ENCODE measurements around the gene PLEKHF1.
A peak's percentile ranks its signal among the peaks of the same experiment; 100 is the strongest.

PLEKHF1 gene

DNA sequence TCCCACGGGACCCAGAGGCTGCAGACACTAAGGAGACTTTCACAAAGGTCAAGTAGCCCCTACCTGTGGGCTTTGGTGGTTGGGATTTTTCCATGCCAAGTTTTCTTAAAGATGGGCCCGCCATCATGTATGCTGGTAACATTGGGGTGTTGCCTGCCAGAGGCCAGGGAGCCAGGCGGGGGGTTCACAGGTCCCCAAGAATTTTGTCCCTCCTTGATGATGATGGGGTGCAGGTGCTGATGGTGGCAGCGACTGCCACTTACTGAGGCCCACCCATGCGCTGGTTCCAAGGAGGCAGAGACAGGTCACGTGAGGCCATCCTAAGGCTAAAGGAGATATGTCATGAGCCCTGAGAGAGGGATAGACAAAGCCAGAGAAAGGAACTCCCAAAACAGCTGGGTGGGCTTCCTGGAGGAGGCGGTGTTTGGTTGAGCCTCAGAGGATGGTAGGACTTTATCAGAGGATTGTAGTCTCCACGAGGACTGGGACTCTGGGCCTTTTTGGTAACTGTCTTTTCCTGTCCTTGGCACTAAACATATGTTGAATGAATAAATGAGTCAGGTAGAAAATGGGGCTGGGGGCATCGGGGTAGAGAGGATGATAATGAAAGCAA is 14.4 kb downstream of the PLEKHF1 start:
- DNase-seq: no peak

DNA sequence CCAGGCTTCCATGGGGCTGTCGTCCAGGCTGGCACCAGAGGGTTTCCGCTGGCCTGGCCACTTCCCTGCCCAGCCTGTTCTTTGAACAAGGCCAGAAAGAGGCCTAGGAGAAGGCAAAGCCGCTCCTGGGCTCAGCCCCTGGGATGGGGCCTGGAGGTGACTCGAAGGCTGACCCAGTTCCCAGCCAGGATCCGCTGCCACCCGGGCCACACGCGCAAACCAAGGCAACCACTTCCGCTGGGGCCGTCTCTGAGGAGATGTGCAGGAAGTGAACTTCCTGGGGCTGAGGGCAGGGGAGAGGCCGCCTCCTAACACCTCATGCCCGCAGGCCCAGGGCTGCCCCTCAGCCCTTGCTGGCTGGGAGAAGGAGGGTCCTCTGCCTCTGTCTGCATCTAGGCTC is 15.2 kb downstream of the PLEKHF1 start:
- DNase-seq: no peak

DNA sequence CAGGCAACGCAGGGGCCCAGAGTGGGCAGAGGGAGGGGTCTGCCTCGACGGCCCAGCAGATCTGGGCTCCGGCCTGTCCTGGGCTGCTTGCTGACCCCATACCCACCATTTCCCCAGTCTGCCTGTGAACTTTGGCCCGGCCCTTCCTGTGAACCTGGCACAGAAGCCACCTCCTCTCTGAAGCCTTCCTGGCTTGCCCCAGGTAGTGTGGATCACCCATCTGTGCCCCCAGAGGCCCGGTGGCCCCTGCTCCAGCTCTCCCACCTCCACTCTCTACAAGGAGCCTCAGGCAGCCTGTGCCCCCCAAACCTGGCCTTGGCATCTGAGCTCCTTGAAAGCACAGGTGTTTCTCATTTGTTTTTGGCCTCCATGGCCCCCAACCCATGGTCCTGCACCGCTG is 15.7 kb downstream of the PLEKHF1 start:
- no peak for DNase-seq

GRCh38 chr19:29681422-29682235 is 16.4 kb downstream of the PLEKHF1 start:
- peak; percentile 22 for DNase-seq

DNA sequence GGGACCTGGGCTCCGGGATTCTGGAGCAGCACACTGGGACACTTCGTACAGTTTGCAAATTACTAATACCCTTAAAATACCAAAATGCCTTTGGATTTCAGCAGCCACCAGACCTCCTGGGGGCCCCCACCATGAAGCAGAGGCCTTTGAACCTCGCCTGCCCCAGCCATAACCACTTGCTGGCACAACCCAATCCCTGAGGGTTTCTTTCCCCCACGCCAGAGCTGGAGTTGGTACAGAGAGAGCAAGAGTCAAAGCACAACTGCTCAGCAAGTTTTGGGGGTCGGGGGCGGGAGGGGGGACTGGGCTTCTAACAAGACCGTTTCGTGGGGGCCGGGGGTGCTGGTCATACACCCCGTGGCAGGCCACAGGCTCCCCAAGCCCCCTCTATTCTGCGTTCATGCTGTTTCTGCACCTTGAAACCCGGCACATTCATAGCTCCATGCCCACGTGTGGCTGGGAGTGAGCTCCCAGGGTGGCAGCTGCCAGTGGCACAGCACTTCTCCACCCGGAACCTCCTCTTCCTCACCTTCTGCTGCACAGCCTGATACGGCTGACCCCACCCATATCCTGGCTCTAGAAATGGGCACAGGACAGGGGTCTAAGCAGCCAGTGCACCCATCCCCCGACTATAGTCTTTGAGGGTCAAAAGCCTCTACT is 17.1 kb downstream of the PLEKHF1 start:
- no peak for DNase-seq

- no peak for DNase-seq
Observed at GRCh38 chr19:29683009-29683408, 17.7 kb downstream of the PLEKHF1 start.

GRCh38 chr19:29685326-29685725 is 20.1 kb downstream of the PLEKHF1 start:
- peak; percentile 20 for DNase-seq

DNA sequence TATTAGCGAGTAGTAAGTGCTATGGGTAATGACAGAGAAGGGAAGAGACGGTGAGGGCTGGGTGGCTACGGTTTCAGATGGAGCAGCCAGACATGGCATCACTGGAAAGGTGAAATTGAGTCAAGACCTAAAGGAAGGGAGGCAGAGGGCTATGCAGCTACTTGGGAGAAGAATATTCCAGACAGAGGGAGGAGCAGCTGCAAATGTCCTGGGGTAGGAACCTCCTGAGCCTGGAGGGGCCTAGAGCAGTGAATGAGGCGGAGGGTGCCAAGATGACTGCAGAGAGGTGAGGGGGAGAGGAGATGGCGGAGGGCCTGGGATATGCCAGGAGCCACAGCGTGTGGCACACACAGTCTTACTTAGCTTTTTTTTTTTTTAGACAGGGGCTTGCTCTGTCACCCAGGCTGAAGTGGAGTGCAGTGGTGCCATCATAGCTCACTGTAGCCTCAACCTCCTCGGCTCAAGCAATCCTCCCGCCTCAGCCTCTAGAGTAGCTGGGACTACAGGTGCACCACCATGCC is 21.1 kb downstream of the PLEKHF1 start:
- no peak for DNase-seq

GRCh38 chr19:29687244-29687896 is 22.1 kb downstream of the PLEKHF1 start:
- DNase-seq: peak; percentile 98

- peak; percentile 79 for DNase-seq
Observed at GRCh38 chr19:29687897-29688728, 22.9 kb downstream of the PLEKHF1 start.

DNA sequence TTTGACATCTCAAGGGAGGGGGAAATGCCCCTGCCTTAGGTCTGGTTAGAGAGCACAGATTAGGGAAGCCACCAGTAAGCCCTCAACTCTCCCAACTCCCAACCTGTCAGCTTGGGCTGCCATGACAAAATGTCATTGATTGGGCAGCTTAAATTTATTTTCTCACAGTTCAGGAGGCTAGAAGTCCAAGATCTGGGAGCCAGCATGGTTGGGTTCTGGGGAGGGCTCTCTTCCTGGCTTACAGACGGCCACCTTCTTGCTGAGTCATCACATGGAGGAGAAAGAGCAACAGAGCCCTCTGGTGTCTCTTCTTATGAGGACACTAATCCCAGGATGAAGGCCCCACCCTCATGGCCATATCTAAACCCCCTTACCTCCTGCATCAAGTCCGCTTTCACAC is 25.6 kb downstream of the PLEKHF1 start:
- DNase-seq: peak; percentile 54

DNA sequence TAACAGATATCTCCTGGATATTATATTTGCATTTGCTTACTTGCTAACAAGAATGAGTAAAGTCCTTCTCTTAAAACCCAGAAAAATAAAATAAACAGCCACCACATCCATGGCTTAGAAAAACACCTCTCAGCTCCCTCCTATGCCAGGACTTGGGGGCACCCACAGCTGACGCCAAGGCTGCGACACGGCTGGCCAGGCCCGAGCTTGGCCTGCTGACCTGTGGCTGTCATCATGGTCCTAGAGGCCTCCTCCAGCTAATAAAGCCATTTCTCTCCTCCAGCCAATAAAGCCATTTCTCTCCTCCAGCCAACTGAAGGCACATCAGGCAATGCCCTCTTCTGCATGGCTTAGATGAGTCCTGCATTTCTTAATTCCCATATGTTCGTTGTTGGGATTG is 28.9 kb downstream of the PLEKHF1 start:
- DNase-seq: no peak

- peak; percentile 63 for DNase-seq
Observed at GRCh38 chr19:29694669-29695627, 29.7 kb downstream of the PLEKHF1 start.

DNA sequence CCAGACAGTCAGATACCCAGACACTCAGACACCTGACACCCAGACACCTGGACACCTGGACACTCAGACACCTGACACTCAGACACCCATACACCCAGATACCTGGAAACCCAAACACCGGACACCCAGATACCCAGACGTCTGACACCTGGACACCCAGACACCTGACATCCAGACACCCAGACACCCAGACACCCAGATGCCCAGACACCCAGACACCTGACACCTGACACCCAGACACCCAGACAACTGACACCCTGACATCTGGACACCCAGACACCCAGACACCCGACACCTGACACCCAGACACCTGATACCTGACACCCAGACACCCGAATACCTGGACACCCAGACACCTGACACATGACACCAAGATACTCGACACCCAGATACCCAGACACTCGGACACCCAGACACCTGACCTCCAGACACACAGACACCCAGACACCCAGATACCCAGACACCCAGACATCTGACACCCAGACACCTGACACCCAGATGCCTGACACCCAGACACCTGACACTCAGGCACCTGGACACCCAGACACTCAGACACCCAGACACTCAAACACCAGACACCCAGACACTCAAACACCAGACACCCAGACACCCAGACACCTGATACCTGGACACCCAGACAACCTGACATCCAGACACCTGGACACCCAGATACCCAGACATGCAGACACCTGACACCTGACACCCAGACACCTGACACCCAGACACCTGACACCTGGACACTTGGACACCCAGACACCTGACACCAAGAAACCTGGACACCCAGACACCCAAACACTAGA is 30.7 kb downstream of the PLEKHF1 start:
- DNase-seq: no peak

GRCh38 chr19:29696565-29696846 is 31.2 kb downstream of the PLEKHF1 start:
- no peak for DNase-seq

- no peak for DNase-seq
Observed at GRCh38 chr19:29697523-29698261, 32.4 kb downstream of the PLEKHF1 start.

DNA sequence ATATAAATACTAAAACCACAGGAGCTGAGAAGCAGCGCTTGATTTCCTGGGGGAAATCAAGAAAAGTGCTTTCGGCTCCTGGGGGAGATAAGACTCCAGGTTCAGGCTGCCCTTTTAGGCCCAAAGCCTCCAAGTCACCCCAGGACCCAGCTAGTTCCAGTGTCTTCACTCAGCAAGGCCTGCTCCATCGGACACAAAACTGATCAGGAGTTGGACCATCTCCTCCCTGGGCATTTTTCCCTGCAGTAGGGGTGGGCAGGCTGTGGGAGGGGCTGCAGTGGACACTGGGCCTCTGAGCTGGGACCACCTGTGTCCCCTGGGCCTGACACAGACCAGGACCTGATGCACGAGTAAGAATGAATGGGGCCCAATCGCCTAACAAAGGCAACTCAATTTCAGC is 34.6 kb downstream of the PLEKHF1 start:
- DNase-seq: no peak

GRCh38 chr19:29700498-29700897 is 35.2 kb downstream of the PLEKHF1 start:
- no peak for DNase-seq

- DNase-seq: no peak
Observed at GRCh38 chr19:29702161-29702962, 37.1 kb downstream of the PLEKHF1 start.

Data from fibroblast of skin of scalp (primary cell).